Kidney (tissue), 14 donors: ENCODE measurements around the gene PSMD11. TPM values are rescaled to one million over a fixed set of nuclear protein-coding genes. Genes with fewer than 3 reads are reported as not detected.

Experiments
- DNase-seq, 5 donors: peaks; one replicate each; pipeline ENCODE4 v3.0.0-alpha.2; 2013 to 2020
- FAIRE-seq: peaks from 2 replicates; lab custom pipeline; 2012; peaks lifted over from hg19 to GRCh38; lab: Jason Lieb, UNC
- H3K27ac ChIP-seq, 2 donors: one replicate each; pipeline ENCODE4 v1.7.0; 2013; ENCODE audit warnings: low read depth in 2 of 2, low read length in 2 of 2, inconsistent platforms in 1 of 2
- H3K27me3 ChIP-seq: one replicate; pipeline ENCODE4 v1.7.1; 2013; ENCODE audit warnings: low read length, inconsistent platforms; ENCODE audit not compliant: control insufficient read depth, insufficient read depth
- H3K36me3 ChIP-seq, 3 donors: one replicate each; pipeline versions ENCODE4 v1.7.0 to v1.7.1; 2013; ENCODE audit warnings: low read length in 3 of 3, control low read depth in 1 of 3, inconsistent platforms in 1 of 3; ENCODE audit not compliant: insufficient read depth in 3 of 3, control insufficient read depth in 2 of 3
- H3K4me1 ChIP-seq, 3 donors: one replicate each; pipeline versions ENCODE4 v1.7.0 to v1.7.1; 2013; ENCODE audit warnings: low read length in 3 of 3, inconsistent platforms in 1 of 3, low read depth in 1 of 3; ENCODE audit not compliant: control insufficient read depth in 2 of 3, insufficient read depth in 2 of 3
- H3K4me3 ChIP-seq, 3 donors: one replicate each; pipeline versions ENCODE4 v1.7.0 to v1.8.1; 2013; ENCODE audit warnings: low read length in 3 of 3, control low read depth in 1 of 3, inconsistent platforms in 1 of 3
- H3K9ac ChIP-seq, 3 donors: one replicate each; pipeline versions ENCODE4 v1.7.0 to v1.7.1; 2013; ENCODE audit warnings: low read length in 3 of 3, control low read depth in 1 of 3, inconsistent platforms in 1 of 3
- H3K9me3 ChIP-seq, 3 donors: one replicate each; pipeline versions ENCODE4 v1.7.0 to v1.7.1; 2013; ENCODE audit warnings: low read length in 3 of 3, control low read depth in 1 of 3, inconsistent platforms in 1 of 3; ENCODE audit not compliant: control insufficient read depth in 2 of 3, insufficient read depth in 1 of 3
- intact Hi-C: fragments of 100-400 bp; cut with DNase I; formaldehyde crosslinking; loops from one replicate; pipeline ENCODE4 v1.11.1; 2022
- polyA plus RNA-seq: library from polyadenylated mRNA; stranded (reverse); fragments of 350-450 nt; fragmentation: Illumina TruSeq; extraction: RNeasy Lipid Tissue Mini Kit (QIAGEN cat#74804); gene quantifications from one replicate; pipeline ENCODE4 v1.2.3, GENCODE V29; 2014; ENCODE audit warnings: low read depth, low replicate concordance; ENCODE audit not compliant: insufficient read depth
- total RNA-seq: library from RNA; stranded (reverse); fragmentation: NEBNext Ultra II Directional; extraction: Animal tissue kit (Norgen Biotek cat#: 25700); gene quantifications from one replicate; pipeline ENCODE4 v1.2.1, GENCODE V29; 2021
- TF ChIP-seq, protein P1 (sequence below): IDR thresholded peaks from 3 replicates; pipeline ENCODE4 v1.5.1; 2012; ENCODE audit warnings: mild to moderate bottlenecking, moderate library complexity, borderline replicate concordance; ENCODE audit not compliant: insufficient read depth; ENCODE audit errors: extremely low read depth
- donor health status: control.
- donor health status: control.
- donor health status: control.
- donor health status: control.
- donor health status: control.
- donor health status: DM: yes; HTN: yes; CAD: no.
- donor health status: Normal renal cell carcinoma (clear cell type).

Gene PSMD11
- total and polyA plus RNA-seq, 2 donors from 2014 or later: 65.1 to 67.5 TPM

DNA sequence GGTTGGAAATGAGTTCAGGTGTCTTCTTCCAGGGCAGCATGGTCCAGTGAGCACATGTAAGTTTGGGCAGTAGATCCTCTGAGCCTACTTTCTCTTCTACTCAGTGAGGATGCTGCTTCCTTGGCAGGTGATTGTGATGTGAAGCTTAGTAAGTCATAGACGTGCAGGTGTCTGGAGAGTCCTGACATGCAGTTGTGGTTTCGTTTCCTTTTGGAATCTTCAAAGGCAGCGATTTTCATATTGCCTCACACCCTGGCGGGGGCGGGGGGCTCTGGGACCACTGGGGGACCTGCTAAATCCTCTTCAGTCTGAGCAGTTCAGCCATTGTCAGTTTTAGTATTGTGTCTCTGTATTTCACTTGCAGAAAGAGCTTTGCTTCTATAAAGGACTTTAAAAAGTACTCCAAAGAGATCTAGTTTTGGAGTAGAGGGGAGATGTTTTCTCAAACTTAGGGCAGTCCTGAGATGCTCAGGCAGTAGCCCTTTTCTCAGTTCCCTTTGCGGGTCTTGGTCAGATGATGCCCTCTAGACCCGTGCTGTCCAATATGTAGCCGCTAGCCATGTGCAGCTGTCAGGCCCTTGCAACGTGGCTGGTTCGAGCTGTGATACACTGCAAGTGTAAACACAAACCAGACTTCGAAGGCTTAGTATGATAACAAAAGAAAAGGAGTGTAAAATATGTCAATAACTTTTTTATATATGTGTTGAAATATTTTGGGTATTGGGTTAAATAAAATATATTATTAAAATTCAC is 38.4 kb downstream of the PSMD11 start:
- Histone ChIP-seq H3K9ac (no peak overlapping the region), H3K27me3 (no peaks in the 10 kb centered on the region), H3K9me3 (no peaks in the 10 kb centered on the region), H3K4me1 (peaks cover 0 to 15% (median 4%) of the 10 kb centered on the region in 3 donors), H3K36me3 (peaks cover 9 to 29% (median 25%) of the 10 kb centered on the region in 3 donors), H3K27ac (peak overlapping the region in 1 of 2 donors; percentile 72), H3K4me3 (no peak overlapping the region)
- FAIRE-seq: no peak
- TF ChIP-seq, protein P1, sequence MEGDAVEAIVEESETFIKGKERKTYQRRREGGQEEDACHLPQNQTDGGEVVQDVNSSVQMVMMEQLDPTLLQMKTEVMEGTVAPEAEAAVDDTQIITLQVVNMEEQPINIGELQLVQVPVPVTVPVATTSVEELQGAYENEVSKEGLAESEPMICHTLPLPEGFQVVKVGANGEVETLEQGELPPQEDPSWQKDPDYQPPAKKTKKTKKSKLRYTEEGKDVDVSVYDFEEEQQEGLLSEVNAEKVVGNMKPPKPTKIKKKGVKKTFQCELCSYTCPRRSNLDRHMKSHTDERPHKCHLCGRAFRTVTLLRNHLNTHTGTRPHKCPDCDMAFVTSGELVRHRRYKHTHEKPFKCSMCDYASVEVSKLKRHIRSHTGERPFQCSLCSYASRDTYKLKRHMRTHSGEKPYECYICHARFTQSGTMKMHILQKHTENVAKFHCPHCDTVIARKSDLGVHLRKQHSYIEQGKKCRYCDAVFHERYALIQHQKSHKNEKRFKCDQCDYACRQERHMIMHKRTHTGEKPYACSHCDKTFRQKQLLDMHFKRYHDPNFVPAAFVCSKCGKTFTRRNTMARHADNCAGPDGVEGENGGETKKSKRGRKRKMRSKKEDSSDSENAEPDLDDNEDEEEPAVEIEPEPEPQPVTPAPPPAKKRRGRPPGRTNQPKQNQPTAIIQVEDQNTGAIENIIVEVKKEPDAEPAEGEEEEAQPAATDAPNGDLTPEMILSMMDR: no peak
- peak in 1 of 5 donors; percentile 29 for DNase-seq
- intact Hi-C loops: loop anchor here (10.0 kb wide), 1 partner anchor 272 kb away; no protein-coding TSS in a partner anchor

DNA sequence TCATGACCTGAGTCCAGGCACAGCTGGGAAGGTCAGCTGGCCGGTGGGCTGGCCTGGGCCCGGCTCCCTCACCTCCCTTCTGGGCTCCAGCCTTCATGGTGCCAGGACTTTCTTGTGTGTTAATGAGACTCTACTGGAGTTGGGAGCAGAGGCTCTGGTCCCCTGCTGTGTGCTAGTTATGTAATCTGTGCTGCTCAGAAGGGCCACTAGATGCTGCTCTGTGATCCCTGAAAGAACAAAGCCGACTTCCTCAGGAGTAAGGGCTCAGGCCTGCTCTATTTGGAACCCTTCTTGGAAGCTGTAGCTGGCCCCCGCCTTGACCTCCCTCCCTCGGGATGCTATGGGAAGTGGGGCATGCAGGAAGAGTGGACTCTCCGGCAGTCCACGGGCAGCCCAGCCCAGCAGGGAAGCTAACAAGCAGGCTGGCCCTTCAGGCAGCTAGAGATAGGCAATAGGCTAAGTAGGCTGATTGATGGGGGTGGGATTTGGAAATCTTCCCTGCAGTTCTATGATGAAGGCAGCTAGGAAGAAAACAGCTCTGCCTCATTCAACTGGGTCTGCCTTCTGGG is 39.2 kb downstream of the PSMD11 start:
- H3K9ac ChIP-seq: no peak overlapping the region
- peaks cover 0 to 15% (median 4%) of the 10 kb centered on the region in 3 donors for H3K4me1 ChIP-seq
- H3K4me3 ChIP-seq: no peak overlapping the region
- H3K36me3 ChIP-seq: peaks cover 7 to 21% (median 19%) of the 10 kb centered on the region in 3 donors
- FAIRE-seq (peak; percentile 29), DNase-seq (peak; percentile 76 to 94 (median 85))
- intact Hi-C loops: loop anchor here (10.0 kb wide), 1 partner anchor 271 kb away; no protein-coding TSS in a partner anchor
- H3K9me3 ChIP-seq: no peaks in the 10 kb centered on the region
- H3K27me3 ChIP-seq: no peaks in the 10 kb centered on the region
- peak overlapping the region; percentile 48 to 72 for H3K27ac ChIP-seq
- TF ChIP-seq, protein P1: peak; percentile 95

- Histone ChIP-seq H3K9me3 (no peaks in the 10 kb centered on the region), H3K36me3 (peaks cover 6 to 19% (median 16%) of the 10 kb centered on the region in 3 donors), H3K4me3 (no peak overlapping the region), H3K27ac (no peak overlapping the region), H3K4me1 (peaks cover 0 to 15% (median 4%) of the 10 kb centered on the region in 3 donors), H3K27me3 (no peaks in the 10 kb centered on the region), H3K9ac (no peak overlapping the region)
- DNase-seq: peak in 2 of 5 donors; percentile 52 to 53
- no peak for FAIRE-seq
- intact Hi-C loops: loop anchor here (10.0 kb wide), 1 partner anchor 271 kb away; no protein-coding TSS in a partner anchor
- TF ChIP-seq, protein P1: no peak
Observed at GRCh38 chr17:32484041-32484461, 39.7 kb downstream of the PSMD11 start.
